BLaER1 treated with 17β-estradiol and CSF1 and Interleukin-3, amounts not matched to agents 10 nM and 100 nM (cell line): Measurements from ENCODE around the gene TARBP1.

Source experiments
- H3K27ac ChIP-seq, 11 experiments: shearing (Covaris generic); formaldehyde crosslinking; 2 replicates each; pipeline ENCODE4 v1.8.1; 2022
- H3K27me3 ChIP-seq, 11 experiments: shearing (Covaris generic); formaldehyde crosslinking; 2 replicates each; pipeline ENCODE4 v1.8.1; 2022
- H3K36me3 ChIP-seq, 11 experiments: shearing (Covaris generic); formaldehyde crosslinking; 2 replicates each; pipeline ENCODE4 v1.8.1; 2022
- H3K4me1 ChIP-seq, 10 experiments: shearing (Covaris generic); formaldehyde crosslinking; 2 replicates each; pipeline ENCODE4 v1.8.1; 2022
- H3K4me2 ChIP-seq, 11 experiments: shearing (Covaris generic); formaldehyde crosslinking; 2 replicates each; pipeline ENCODE4 v1.8.1; 2022
- H3K4me3 ChIP-seq, 10 experiments: shearing (Covaris generic); formaldehyde crosslinking; 2 replicates each; pipeline ENCODE4 v1.8.1; 2022
- H3K9ac ChIP-seq, 11 experiments: shearing (Covaris generic); formaldehyde crosslinking; 2 replicates each; pipeline ENCODE4 v1.8.1; 2022
- H3K9me3 ChIP-seq, 11 experiments: shearing (Covaris generic); formaldehyde crosslinking; replicated peaks in 1 of 11; 2 replicates each; pipeline ENCODE4 v1.8.1; 2022
- H4K20me1 ChIP-seq, 11 experiments: shearing (Covaris generic); formaldehyde crosslinking; 2 replicates each; pipeline ENCODE4 v1.8.1; 2022
- Cebpa-rat ChIP-seq, 11 experiments: shearing (Covaris generic); IDR thresholded peaks; 2 replicates each; pipeline ENCODE4 v1.8.1; 2022

Gene TARBP1

DNA sequence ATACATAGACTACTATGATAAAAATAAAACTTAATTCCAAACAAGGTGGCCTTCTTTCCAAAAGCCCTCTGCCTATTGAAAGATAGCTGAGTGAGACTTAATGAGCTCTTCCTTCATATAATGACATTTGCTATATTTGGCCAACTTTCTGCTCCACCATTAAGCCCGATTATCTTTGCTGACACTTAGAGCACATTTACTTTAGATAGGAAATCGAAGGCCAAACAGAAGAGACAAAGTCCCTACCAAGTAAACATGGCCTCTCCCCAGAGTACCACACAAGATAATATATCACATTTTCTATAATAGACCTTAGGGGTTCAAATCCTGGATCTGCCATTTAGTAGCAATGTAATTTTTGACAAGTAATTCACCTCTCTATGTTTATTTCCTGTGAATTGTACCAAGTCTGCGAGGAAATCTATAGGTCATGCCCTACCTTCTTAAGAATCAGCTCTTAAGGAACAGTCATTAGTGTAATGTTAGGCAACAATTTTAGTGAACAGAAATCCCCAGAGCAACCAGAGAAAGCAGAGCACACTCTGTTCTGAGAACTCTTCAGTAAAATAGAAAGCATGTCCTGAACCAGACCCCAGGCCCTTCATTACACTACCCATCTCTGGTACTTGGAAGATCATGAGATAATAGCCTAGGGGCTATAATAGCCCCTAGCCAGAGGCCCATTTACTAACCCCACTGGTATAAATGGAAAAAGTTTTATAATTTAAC lies 123.0 kb downstream of the TARBP1 start:
- no peaks in the 10 kb centered on the region for H3K27me3 ChIP-seq
- H3K27ac ChIP-seq, result no peak overlapping the region
- no peaks in the 10 kb centered on the region for H3K4me1 ChIP-seq
- H3K4me3 ChIP-seq, result no peak overlapping the region
- no peaks in the 10 kb centered on the region for H4K20me1 ChIP-seq
- H3K36me3 ChIP-seq, result no peaks in the 10 kb centered on the region
- no peak for TF ChIP-seq Cebpa-rat (IDR thresholded peaks at IDR 0.05)
- H3K9me3 ChIP-seq, result peaks cover 0 to 5% (median 0%) of the 10 kb centered on the region in 11 experiments; a peak in 2 of 22 replicates
- no peak overlapping the region for H3K9ac ChIP-seq
- H3K4me2 ChIP-seq, result no peak overlapping the region

DNA sequence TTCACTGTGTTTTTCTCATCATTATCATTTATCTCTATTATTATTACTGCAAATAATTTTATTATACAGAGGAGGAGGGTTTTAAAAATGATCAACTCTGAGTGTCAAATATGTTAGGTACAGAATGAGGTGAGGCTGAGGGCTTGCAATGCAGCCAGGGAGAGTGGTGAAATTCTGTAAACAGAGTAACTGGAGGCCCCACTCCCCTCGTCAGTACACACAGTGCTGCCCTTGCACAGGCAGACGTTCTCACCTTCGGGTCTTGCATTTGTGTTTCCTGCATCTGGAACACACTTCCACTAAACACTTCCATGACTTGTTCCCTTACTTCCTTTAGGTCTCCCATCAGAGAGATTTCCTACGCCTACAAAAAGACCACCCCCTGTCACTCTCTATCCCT lies 130.0 kb downstream of the TARBP1 start:
- H3K27ac ChIP-seq, result no peak overlapping the region
- no peak overlapping the region for H3K4me3 ChIP-seq
- no peak overlapping the region for H3K4me2 ChIP-seq
- no peak overlapping the region for H3K9ac ChIP-seq
- no peaks in the 10 kb centered on the region for H3K36me3 ChIP-seq
- H3K4me1 ChIP-seq, result no peaks in the 10 kb centered on the region
- no peaks in the 10 kb centered on the region for H3K27me3 ChIP-seq
- no peak for TF ChIP-seq Cebpa-rat (IDR thresholded peaks at IDR 0.05)
- H4K20me1 ChIP-seq, result no peaks in the 10 kb centered on the region
- H3K9me3 ChIP-seq, result peaks cover 0 to 10% (median 0%) of the 10 kb centered on the region in 11 experiments; a peak in 1 of 22 replicates

DNA sequence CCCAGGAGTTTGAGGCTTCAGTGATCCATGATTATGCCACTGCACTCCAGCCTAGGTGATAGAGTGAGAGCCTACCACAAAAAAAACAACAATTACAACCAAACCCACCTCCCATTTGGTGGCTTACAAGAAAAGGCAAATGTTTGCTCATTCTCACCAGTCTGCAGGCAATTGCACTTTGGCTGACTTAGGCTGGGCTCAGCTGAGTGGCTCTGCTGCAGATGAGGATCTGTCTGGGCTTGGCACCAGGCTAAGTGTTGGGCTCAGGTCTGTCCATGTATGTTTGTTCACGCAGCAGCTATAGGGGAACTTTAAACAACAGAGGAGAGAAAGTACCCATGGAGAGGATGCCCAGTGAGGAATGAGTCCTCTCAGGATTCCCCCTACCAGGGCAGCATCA lies 133.7 kb downstream of the TARBP1 start:
- Histone ChIP-seq H3K27ac (no peak overlapping the region), H3K4me2 (no peak overlapping the region), H3K4me3 (no peak overlapping the region), H4K20me1 (no peaks in the 10 kb centered on the region), H3K36me3 (no peaks in the 10 kb centered on the region), H3K4me1 (no peaks in the 10 kb centered on the region), H3K27me3 (no peaks in the 10 kb centered on the region), H3K9ac (no peak overlapping the region), H3K9me3 (peaks cover 0 to 10% (median 0%) of the 10 kb centered on the region in 11 experiments; a peak in 4 of 22 replicates)
- no peak for TF ChIP-seq Cebpa-rat (IDR thresholded peaks at IDR 0.05)

DNA sequence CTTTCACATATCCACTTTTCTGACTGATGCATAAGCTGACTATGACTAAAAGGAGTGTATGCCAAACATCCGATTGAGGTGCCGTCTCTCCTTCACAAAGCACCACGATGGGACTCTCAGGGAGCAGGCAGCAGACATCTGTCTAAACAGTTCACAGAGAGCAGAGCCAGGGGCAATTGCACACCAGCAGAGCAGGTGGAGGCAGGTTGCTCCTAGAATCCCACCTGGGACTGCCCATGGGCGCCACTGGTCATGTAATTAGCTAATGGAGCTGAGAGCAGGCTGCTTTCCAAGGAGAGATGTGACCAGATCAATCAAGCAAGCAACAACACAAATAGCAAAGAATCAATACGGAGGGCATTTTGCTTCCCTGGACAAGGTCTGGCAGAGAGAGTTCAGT lies 136.2 kb downstream of the TARBP1 start:
- no peak overlapping the region for H3K27ac ChIP-seq
- no peaks in the 10 kb centered on the region for H3K4me1 ChIP-seq
- no peaks in the 10 kb centered on the region for H4K20me1 ChIP-seq
- TF ChIP-seq Cebpa-rat (IDR thresholded peaks at IDR 0.05), result no peak
- H3K9me3 ChIP-seq, result peaks cover 9 to 27% (median 15%) of the 10 kb centered on the region in 11 experiments; a peak in 18 of 22 replicates
- no peak overlapping the region for H3K4me2 ChIP-seq
- H3K36me3 ChIP-seq, result no peaks in the 10 kb centered on the region
- H3K4me3 ChIP-seq, result no peak overlapping the region
- H3K27me3 ChIP-seq, result no peaks in the 10 kb centered on the region
- no peak overlapping the region for H3K9ac ChIP-seq
